ENCODE data around the gene ZNF679.
"Not testable (repeated sequence)": the region's sequence is repeated elsewhere in the genome, so short reads cannot be mapped to it uniquely, and the experiment has no call there.

The ZNF679 gene

GRCh38 chr7:64312826-64313225 is 84.6 kb downstream of the ZNF679 start:
- no peak overlapping the region for H3K9ac ChIP-seq (ENCODE audit: insufficient read length, low read depth)
- H3K4me1 ChIP-seq (ENCODE audit: insufficient read depth, insufficient read length), result peaks cover 7% of the 10 kb centered on the region
- no peaks in the 10 kb centered on the region for H3K9me3 ChIP-seq (ENCODE audit: insufficient read depth, low read length)
- H3K36me3 ChIP-seq (ENCODE audit: insufficient read depth, insufficient read length, low read length), result peaks cover 24% of the 10 kb centered on the region
- TF ChIP-seq SUZ12 (IDR thresholded peaks at IDR 0.05; ENCODE audit: extremely low read depth, insufficient read depth, insufficient read length) (no peak), YY1 (IDR thresholded peaks at IDR 0.05; ENCODE audit: insufficient read depth, insufficient read length) (no peak), ZNF274 (IDR thresholded peaks at IDR 0.05; ENCODE audit: low read depth, low read length) (no peak)
- no peak for DNase-seq (ENCODE audit: low read depth, low spot score)
- no peak overlapping the region for H3K4me3 ChIP-seq (ENCODE audit: insufficient read length, low read depth)
- H3K27me3 ChIP-seq (ENCODE audit: insufficient read depth, insufficient read length), result no peaks in the 10 kb centered on the region

GRCh38 chr7:64313740-64314491 is 85.6 kb downstream of the ZNF679 start, which contains the start of gene ZNF736:
ZNF736 (plus strand) TSS chr7:64313961; CDS start chr7:64314151, 190 bp downstream.
- peak within 1 kb of the TSS; percentile 99 for H3K4me3 ChIP-seq (ENCODE audit: insufficient read length, low read depth)
- H3K27me3 ChIP-seq (ENCODE audit: insufficient read depth, insufficient read length), result no peaks in the 10 kb centered on the region
- peak within 1 kb of the TSS; percentile 100 for H3K9ac ChIP-seq (ENCODE audit: insufficient read length, low read depth)
- TF ChIP-seq SUZ12 (IDR thresholded peaks at IDR 0.05; ENCODE audit: extremely low read depth, insufficient read depth, insufficient read length), result no peak
- TF ChIP-seq YY1 (IDR thresholded peaks at IDR 0.05; ENCODE audit: insufficient read depth, insufficient read length), result peak; percentile 67
- no peak for TF ChIP-seq ZNF274 (IDR thresholded peaks at IDR 0.05; ENCODE audit: low read depth, low read length)
- peak; percentile 96 for DNase-seq (ENCODE audit: low read depth, low spot score)
- peaks cover 7% of the 10 kb centered on the region for H3K4me1 ChIP-seq (ENCODE audit: insufficient read depth, insufficient read length)
- no peaks in the 10 kb centered on the region for H3K9me3 ChIP-seq (ENCODE audit: insufficient read depth, low read length)
- peaks cover 24% of the 10 kb centered on the region for H3K36me3 ChIP-seq (ENCODE audit: insufficient read depth, insufficient read length, low read length)

- H3K9me3 ChIP-seq (ENCODE audit: insufficient read depth, low read length), result no peaks in the 10 kb centered on the region
- peak overlapping the region; percentile 99 for H3K4me3 ChIP-seq (ENCODE audit: insufficient read length, low read depth)
- peaks cover 7% of the 10 kb centered on the region for H3K4me1 ChIP-seq (ENCODE audit: insufficient read depth, insufficient read length)
- peaks cover 24% of the 10 kb centered on the region for H3K36me3 ChIP-seq (ENCODE audit: insufficient read depth, insufficient read length, low read length)
- TF ChIP-seq ZNF274 (IDR thresholded peaks at IDR 0.05; ENCODE audit: low read depth, low read length) (no peak), SUZ12 (IDR thresholded peaks at IDR 0.05; ENCODE audit: extremely low read depth, insufficient read depth, insufficient read length) (no peak), YY1 (IDR thresholded peaks at IDR 0.05; ENCODE audit: insufficient read depth, insufficient read length) (no peak)
- no peak for DNase-seq (ENCODE audit: low read depth, low spot score)
- H3K27me3 ChIP-seq (ENCODE audit: insufficient read depth, insufficient read length), result no peaks in the 10 kb centered on the region
- peak overlapping the region; percentile 100 for H3K9ac ChIP-seq (ENCODE audit: insufficient read length, low read depth)
These were observed 86.3 kb downstream of the ZNF679 start for GRCh38 chr7:64314566-64314965.

- not testable (repeated sequence) for DNase-seq (ENCODE audit: low read depth, low spot score); H3K4me3 ChIP-seq (ENCODE audit: insufficient read length, low read depth); H3K27me3 ChIP-seq (ENCODE audit: insufficient read depth, insufficient read length); H3K4me1 ChIP-seq (ENCODE audit: insufficient read depth, insufficient read length); H3K9me3 ChIP-seq (ENCODE audit: insufficient read depth, low read length); H3K9ac ChIP-seq (ENCODE audit: insufficient read length, low read depth)
- peaks cover 22% of the 10 kb centered on the region for H3K36me3 ChIP-seq (ENCODE audit: insufficient read depth, insufficient read length, low read length)
These were observed 87.9 kb downstream of the ZNF679 start for GRCh38 chr7:64316031-64316742.

All from NT2/D1 (cell line).